Astrocyte (in vitro differentiated cells and primary cell): Measurements from ENCODE around the gene FNDC3B.

Experiments
- EZH2 ChIP-seq: IDR thresholded peaks from 2 replicates; pipeline ENCODE4 v1.6.1; 2012; ENCODE audit warnings: mild to moderate bottlenecking, low read length, inconsistent platforms; ENCODE audit not compliant: insufficient read depth
- TF ChIP-seq, protein P1 (sequence below): IDR thresholded peaks from 2 replicates; pipeline ENCODE4 v1.5.1; 2011; ENCODE audit warnings: low read depth, mild to moderate bottlenecking, inconsistent platforms, low read length, moderate library complexity; ENCODE audit not compliant: insufficient read depth

- TF ChIP-seq EZH2, result no peak
- TF ChIP-seq, protein P1, sequence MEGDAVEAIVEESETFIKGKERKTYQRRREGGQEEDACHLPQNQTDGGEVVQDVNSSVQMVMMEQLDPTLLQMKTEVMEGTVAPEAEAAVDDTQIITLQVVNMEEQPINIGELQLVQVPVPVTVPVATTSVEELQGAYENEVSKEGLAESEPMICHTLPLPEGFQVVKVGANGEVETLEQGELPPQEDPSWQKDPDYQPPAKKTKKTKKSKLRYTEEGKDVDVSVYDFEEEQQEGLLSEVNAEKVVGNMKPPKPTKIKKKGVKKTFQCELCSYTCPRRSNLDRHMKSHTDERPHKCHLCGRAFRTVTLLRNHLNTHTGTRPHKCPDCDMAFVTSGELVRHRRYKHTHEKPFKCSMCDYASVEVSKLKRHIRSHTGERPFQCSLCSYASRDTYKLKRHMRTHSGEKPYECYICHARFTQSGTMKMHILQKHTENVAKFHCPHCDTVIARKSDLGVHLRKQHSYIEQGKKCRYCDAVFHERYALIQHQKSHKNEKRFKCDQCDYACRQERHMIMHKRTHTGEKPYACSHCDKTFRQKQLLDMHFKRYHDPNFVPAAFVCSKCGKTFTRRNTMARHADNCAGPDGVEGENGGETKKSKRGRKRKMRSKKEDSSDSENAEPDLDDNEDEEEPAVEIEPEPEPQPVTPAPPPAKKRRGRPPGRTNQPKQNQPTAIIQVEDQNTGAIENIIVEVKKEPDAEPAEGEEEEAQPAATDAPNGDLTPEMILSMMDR, result no peak
Measured at GRCh38 chr3:172155897-172156585, 116.7 kb downstream of the FNDC3B start.
